Caco-2 (cell line): ENCODE results near the gene ZNF30. TPM values are rescaled to one million over a fixed set of nuclear protein-coding genes. Genes with fewer than 3 reads are reported as not detected.
"Not testable (repeated sequence)": the region's sequence is repeated elsewhere in the genome, so short reads cannot be mapped to it uniquely, and the experiment has no call there.

Experiments
- BruUV-seq: library from RNA; stranded (reverse); fragments of 400-500 nt; replicated peaks from 2 replicates; lab custom pipeline; 2021; lab: Mats Ljungman, UMichigan
- CTCF ChIA-PET: fragments of 300-600 bp; sonication (Branson Sonifier 250); formaldehyde crosslinking; loops from one replicate; lab custom pipeline; 2022; ENCODE audit warnings: antibody characterized with exemption; lab: Charles Lee
- POLR2A ChIA-PET: fragments of 300-600 bp; sonication (Branson Sonifier 250); formaldehyde crosslinking; loops from one replicate; lab custom pipeline; 2022; ENCODE audit warnings: antibody characterized with exemption; lab: Charles Lee
- DNase-seq, 2 experiments: peaks; one replicate each; pipeline versions ENCODE4 v3.0.0 to v3.0.0-alpha.2; 2020 to 2022
- H3K27me3 ChIP-seq: replicated peaks from 2 replicates; pipeline ENCODE4 v1.6.0; 2011; ENCODE audit warnings: low read length; ENCODE audit not compliant: control insufficient read depth, insufficient read depth
- H3K36me3 ChIP-seq: 2 replicates; pipeline ENCODE4 v1.5.1; 2011; ENCODE audit warnings: low read length; ENCODE audit not compliant: control insufficient read depth, insufficient read depth
- H3K4me1 ChIP-seq: fragments of 250-450 bp; sonication (Bioruptor Pico); 2 replicates; pipeline ENCODE4 v1.5.1; 2020; ENCODE audit warnings: mild to moderate bottlenecking
- H3K4me3 ChIP-seq: 2 replicates; pipeline ENCODE4 v1.5.1; 2011; ENCODE audit warnings: low read depth, mild to moderate bottlenecking, control low read depth, low read length
- H3K9me3 ChIP-seq: fragments of 250-450 bp; sonication (Bioruptor Pico); 2 replicates; pipeline ENCODE4 v1.5.1; 2020; ENCODE audit warnings: mild to moderate bottlenecking, moderate library complexity
- H3K27ac Mint-ChIP-seq: one replicate; pipeline ENCODE4 v1.8.0; 2022; ENCODE audit warnings: mixed read lengths; ENCODE audit not compliant: unreplicated experiment
- H3K27me3 Mint-ChIP-seq: one replicate; pipeline ENCODE4 v1.8.0; 2022; ENCODE audit warnings: mixed read lengths; ENCODE audit not compliant: insufficient read depth, unreplicated experiment
- H3K36me3 Mint-ChIP-seq: one replicate; pipeline ENCODE4 v1.8.0; 2022; ENCODE audit warnings: mild to moderate bottlenecking, mixed read lengths; ENCODE audit not compliant: insufficient read depth, unreplicated experiment
- H3K4me1 Mint-ChIP-seq: one replicate; pipeline ENCODE4 v1.8.0; 2022; ENCODE audit warnings: low read depth, mixed read lengths; ENCODE audit not compliant: unreplicated experiment
- H3K4me3 Mint-ChIP-seq: one replicate; pipeline ENCODE4 v1.8.0; 2022; ENCODE audit warnings: mild to moderate bottlenecking, moderate library complexity, mixed read lengths; ENCODE audit not compliant: unreplicated experiment
- H3K9me3 Mint-ChIP-seq: one replicate; pipeline ENCODE4 v1.8.0; 2022; ENCODE audit warnings: mixed read lengths; ENCODE audit not compliant: unreplicated experiment
- CTCF ChIP-seq, 2 experiments: fragments of 200-600 bp in 1 of 2; IDR thresholded peaks; 1 replicate in 1 of 2; 2 replicates in 1 of 2; pipeline versions ENCODE4 v1.5.1 to v1.8.0; 2011 to 2022; ENCODE audit warnings: antibody characterized with exemption in 1 of 2, control low read depth in 1 of 2, inconsistent platforms in 1 of 2, low read depth in 1 of 2, low read length in 1 of 2, mild to moderate bottlenecking in 1 of 2, moderate library complexity in 1 of 2; ENCODE audit not compliant: insufficient read depth in 1 of 2, severe bottlenecking in 1 of 2, unreplicated experiment in 1 of 2
- intact Hi-C: fragments of 100-400 bp; cut with micrococcal nuclease; formaldehyde crosslinking; loops from one replicate; pipeline ENCODE4 v1.10.0; 2022; ENCODE audit not compliant: unreplicated experiment
- total RNA-seq: library from RNA; stranded (reverse); gene quantifications from 2 replicates; pipeline ENCODE4 v1.2.3, GENCODE V29; 2022

Gene ZNF30
- total RNA-seq, 1 experiment from 2014 or later = 5.6 TPM

- no peaks in the 10 kb centered on the region for H3K4me1 ChIP-seq
- DNase-seq = no peak
- no TSS peak for BruUV-seq
- no peaks in the 10 kb centered on the region for H3K9me3 ChIP-seq
- no peaks in the 10 kb centered on the region for H3K36me3 Mint-ChIP-seq
- CTCF ChIA-PET = no interaction called here
- H3K4me3 Mint-ChIP-seq = no peak overlapping the region
- POLR2A ChIA-PET = no interaction called here
- peaks cover 14% of the 10 kb centered on the region for H3K27me3 Mint-ChIP-seq
- no peak overlapping the region for H3K4me3 ChIP-seq
- no peak for TF ChIP-seq CTCF (IDR thresholded peaks at IDR 0.05; ENCODE audit: insufficient read depth in 1 of 2, low read depth in 1 of 2, low read length in 1 of 2, severe bottlenecking in 1 of 2, unreplicated experiment in 1 of 2)
- H3K4me1 Mint-ChIP-seq = no peaks in the 10 kb centered on the region
- intact Hi-C loops = no loop called here
- no peak overlapping the region for H3K27ac Mint-ChIP-seq
- H3K9me3 Mint-ChIP-seq = peaks cover 9% of the 10 kb centered on the region
- H3K36me3 ChIP-seq = no peaks in the 10 kb centered on the region
- H3K27me3 ChIP-seq = no peaks in the 10 kb centered on the region
Measured at GRCh38 chr19:34904664-34905527, 21.8 kb upstream of the ZNF30 start.

GRCh38 chr19:34910770-34911169, 15.9 kb upstream of the ZNF30 start:
- Mint-ChIP-seq H3K4me1 (no peaks in the 10 kb centered on the region), H3K27ac (no peak overlapping the region), H3K27me3 (peaks cover 10% of the 10 kb centered on the region), H3K36me3 (no peaks in the 10 kb centered on the region), H3K9me3 (peaks cover 19% of the 10 kb centered on the region), H3K4me3 (no peak overlapping the region)
- DNase-seq = no peak
- CTCF ChIA-PET = no interaction called here
- no peak for TF ChIP-seq CTCF (IDR thresholded peaks at IDR 0.05; ENCODE audit: insufficient read depth in 1 of 2, low read depth in 1 of 2, low read length in 1 of 2, severe bottlenecking in 1 of 2, unreplicated experiment in 1 of 2)
- POLR2A ChIA-PET = no interaction called here
- Histone ChIP-seq H3K9me3 (peaks cover 4% of the 10 kb centered on the region; the same call in 1 of the 2 replicates), H3K4me1 (no peaks in the 10 kb centered on the region), H3K27me3 (no peaks in the 10 kb centered on the region), H3K4me3 (no peak overlapping the region), H3K36me3 (no peaks in the 10 kb centered on the region)
- intact Hi-C loops = no loop called here
- no TSS peak for BruUV-seq

GRCh38 chr19:34917144-34917543, 9.6 kb upstream of the ZNF30 start:
- H3K4me1 ChIP-seq = peaks cover 13% of the 10 kb centered on the region
- POLR2A ChIA-PET, H3K27me3 ChIP-seq, intact Hi-C loops, H3K4me3 Mint-ChIP-seq, H3K27me3 Mint-ChIP-seq, H3K4me3 ChIP-seq, CTCF ChIA-PET, BruUV-seq, H3K36me3 Mint-ChIP-seq, H3K27ac Mint-ChIP-seq, H3K36me3 ChIP-seq, DNase-seq: not testable (repeated sequence)
- H3K9me3 ChIP-seq = peaks cover 43% of the 10 kb centered on the region
- Mint-ChIP-seq H3K9me3 (peaks cover 56% of the 10 kb centered on the region), H3K4me1 (peaks cover 11% of the 10 kb centered on the region)
